A549 (cell line): Measurements from ENCODE around the gene IL10.

Experiments
- CHD4 ChIP-seq: fragments of 200-600 bp; sonication (generic); IDR thresholded peaks from 2 replicates; pipeline ENCODE4 v1.6.1; 2016; ENCODE audit warnings: antibody characterized with exemption, mild to moderate bottlenecking, borderline replicate concordance
- CTCF ChIP-seq: fragments of >200 bp; sonication (Bioruptor Twin); formaldehyde crosslinking; IDR thresholded peaks from 3 replicates; pipeline ENCODE4 v1.5.1; 2016
- E2F6 ChIP-seq: IDR thresholded peaks from 2 replicates; pipeline ENCODE4 v1.6.1; 2012; ENCODE audit warnings: low read depth, borderline replicate concordance
- KDM1A ChIP-seq: fragments of 200-600 bp; sonication (generic); IDR thresholded peaks from 2 replicates; pipeline ENCODE4 v1.6.1; 2016; ENCODE audit warnings: low read depth, mild to moderate bottlenecking
- MAX ChIP-seq: IDR thresholded peaks from 2 replicates; pipeline ENCODE4 v1.6.1; 2012
- MAZ ChIP-seq: fragments of 150-350 bp; IDR thresholded peaks from 2 replicates; pipeline ENCODE4 v1.6.1; 2014; ENCODE audit warnings: antibody characterized with exemption, low read depth, low read length, borderline replicate concordance
- POLR2A ChIP-seq: IDR thresholded peaks from 2 replicates; pipeline ENCODE4 v1.6.1; 2012; ENCODE audit warnings: mild to moderate bottlenecking, low read length
- POLR2AphosphoS2 ChIP-seq: conservative IDR thresholded peaks from 2 replicates; pipeline ENCODE4 v1.6.1; 2012; ENCODE audit warnings: low read length, improper control_type of control experiment, inconsistent platforms
- SMC3 ChIP-seq: fragments of >200 bp; sonication (Bioruptor Twin); formaldehyde crosslinking; IDR thresholded peaks from 3 replicates; pipeline ENCODE4 v1.6.1; 2018; ENCODE audit warnings: inconsistent platforms

GRCh38 chr1:206721454-206721853 lies 50.8 kb downstream of the IL10 start:
- TF ChIP-seq CHD4 (no peak), POLR2A (no peak), MAZ (no peak), CTCF (no peak), POLR2AphosphoS2 (no peak), MAX (no peak), KDM1A (no peak), SMC3 (no peak), E2F6 (no peak)
